Activated CD8-positive, alpha-beta T cell treated with anti-CD3 and anti-CD28 coated beads for 36 hours (primary cell): ENCODE data around the gene ATP13A3. TPM values are rescaled to one million over a fixed set of nuclear protein-coding genes. Genes with fewer than 3 reads are reported as not detected.

ENCODE experiments used
- ATAC-seq: fragments of 200-7000 bp; cut with Tn5 transposase; one replicate; pipeline ENCODE4 v1.10.0; 2021; ENCODE audit warnings: mild to moderate bottlenecking, moderate library complexity
- CTCF ChIA-PET: fragments of 350-600 bp; sonication (Branson Sonifier 250); formaldehyde crosslinking; loops from one replicate; lab custom pipeline; 2021; ENCODE audit warnings: antibody characterized with exemption; lab: Charles Lee
- POLR2A ChIA-PET: fragments of 350-600 bp; sonication (Branson Sonifier 250); formaldehyde crosslinking; loops from one replicate; lab custom pipeline; 2021; ENCODE audit warnings: antibody characterized with exemption; lab: Charles Lee
- DNase-seq: peaks from one replicate; pipeline ENCODE4 v3.0.0-alpha.2; 2020
- H3K27ac Mint-ChIP-seq: one replicate; pipeline ENCODE4 v1.8.0; 2021; ENCODE audit warnings: mild to moderate bottlenecking, mixed read lengths
- H3K27me3 Mint-ChIP-seq: one replicate; pipeline ENCODE4 v1.8.0; 2021; ENCODE audit warnings: mixed read lengths
- H3K36me3 Mint-ChIP-seq: one replicate; pipeline ENCODE4 v1.8.0; 2021; ENCODE audit warnings: low read depth, mixed read lengths
- H3K4me1 Mint-ChIP-seq: one replicate; pipeline ENCODE4 v1.8.0; 2021; ENCODE audit warnings: low read depth, mixed read lengths
- H3K4me3 Mint-ChIP-seq: one replicate; pipeline ENCODE4 v1.8.0; 2021; ENCODE audit warnings: mild to moderate bottlenecking, moderate library complexity, mixed read lengths
- H3K9me3 Mint-ChIP-seq: one replicate; pipeline ENCODE4 v1.8.0; 2021; ENCODE audit warnings: mixed read lengths
- CTCF ChIP-seq: fragments of 200-600 bp; IDR thresholded peaks from one replicate; pipeline ENCODE4 v1.8.0; 2022; ENCODE audit warnings: antibody characterized with exemption, mild to moderate bottlenecking
- intact Hi-C: fragments of 100-400 bp; cut with micrococcal nuclease; formaldehyde crosslinking; loops from one replicate; pipeline ENCODE4 v1.10.0; 2022
- total RNA-seq, 2 experiments: library from RNA; stranded (reverse); gene quantifications; one replicate each; pipeline ENCODE4 v1.2.3, GENCODE V29; 2021

Gene ATP13A3
- total RNA-seq, 2 experiments from 2014 or later = 101 to 110 TPM

- H3K9me3 Mint-ChIP-seq = no peaks in the 10 kb centered on the region
- H3K27ac Mint-ChIP-seq = no peak overlapping the region
- no peak for ATAC-seq
- no peak overlapping the region for H3K4me3 Mint-ChIP-seq
- no peak for DNase-seq
- H3K4me1 Mint-ChIP-seq = no peaks in the 10 kb centered on the region
- H3K27me3 Mint-ChIP-seq = no peaks in the 10 kb centered on the region
- no peak for TF ChIP-seq CTCF
- ChIA-PET CTCF (interaction anchor here (1.0 to 1.2 kb wide), 3 partner anchors 14 to 150 kb away, joined by 3 to 4 read pairs (median 4); no protein-coding TSS in a partner anchor), POLR2A (no interaction called here)
- intact Hi-C loops = no loop called here
- H3K36me3 Mint-ChIP-seq = no peaks in the 10 kb centered on the region
Measured at GRCh38 chr3:194508491-194509453, 22.0 kb upstream of the ATP13A3 start.

- Mint-ChIP-seq H3K4me1 (no peaks in the 10 kb centered on the region), H3K27me3 (no peaks in the 10 kb centered on the region), H3K9me3 (no peaks in the 10 kb centered on the region), H3K36me3 (no peaks in the 10 kb centered on the region), H3K27ac (no peak overlapping the region), H3K4me3 (no peak overlapping the region)
- DNase-seq = no peak
- CTCF ChIA-PET = interaction anchor here (1.2 kb wide), 1 partner anchor 151 kb away, joined by 3 read pairs; no protein-coding TSS in a partner anchor
- intact Hi-C loops = no loop called here
- ATAC-seq = no peak
- POLR2A ChIA-PET = no interaction called here
- no peak for TF ChIP-seq CTCF
Measured at GRCh38 chr3:194507571-194507970, 20.8 kb upstream of the ATP13A3 start.

GRCh38 chr3:194505791-194506415, 19.1 kb upstream of the ATP13A3 start:
- Mint-ChIP-seq H3K9me3 (no peaks in the 10 kb centered on the region), H3K36me3 (peaks cover 2% of the 10 kb centered on the region), H3K4me1 (no peaks in the 10 kb centered on the region), H3K27me3 (no peaks in the 10 kb centered on the region), H3K4me3 (no peak overlapping the region), H3K27ac (no peak overlapping the region)
- POLR2A ChIA-PET = no interaction called here
- TF ChIP-seq CTCF = no peak
- DNase-seq (no peak), ATAC-seq (no peak)
- CTCF ChIA-PET = interaction anchor here (1.1 kb wide), 1 partner anchor 34 kb away, joined by 3 read pairs; no protein-coding TSS in a partner anchor
- intact Hi-C loops = no loop called here

GRCh38 chr3:194504861-194505260, 18.1 kb upstream of the ATP13A3 start:
- ChIA-PET CTCF (interaction anchor here (1.1 kb wide), 1 partner anchor 33 kb away, joined by 3 read pairs; no protein-coding TSS in a partner anchor), POLR2A (interaction anchor here (1.0 kb wide), 1 partner anchor 10 kb away, joined by 3 read pairs; no protein-coding TSS in a partner anchor)
- Mint-ChIP-seq H3K9me3 (no peaks in the 10 kb centered on the region), H3K27ac (no peak overlapping the region), H3K4me3 (no peak overlapping the region), H3K27me3 (no peaks in the 10 kb centered on the region), H3K4me1 (no peaks in the 10 kb centered on the region), H3K36me3 (peaks cover 2% of the 10 kb centered on the region)
- no peak for TF ChIP-seq CTCF
- intact Hi-C loops = no loop called here
- no peak for DNase-seq
- no peak for ATAC-seq
